K562 (cell line): ENCODE data around the gene SFSWAP. TPM values are rescaled to one million over a fixed set of nuclear protein-coding genes. Genes with fewer than 3 reads are reported as not detected.

Experiments used
- ATAC-seq: fragments of 200-7000 bp; cut with Tn5 transposase; 3 replicates; pipeline ENCODE4 v1.9.1; 2020; ENCODE audit warnings: moderate library complexity
- BruUV-seq: library from RNA; stranded (reverse); fragments of 400-500 nt; replicated peaks from 2 replicates; lab custom pipeline; 2021; lab: Mats Ljungman, UMichigan
- CTCF ChIA-PET: fragments of 300-600 bp; formaldehyde crosslinking; extraction: SDS; loops from one replicate; lab custom pipeline; 2021; ENCODE audit warnings: low intra/inter-chr PET ratio; lab: Yijun Ruan, JAX
- POLR2A ChIA-PET: fragments of 300-600, 350-650 bp; sonication (Branson Sonifier 250); formaldehyde crosslinking; extraction: SDS; loops from one replicate; lab custom pipeline; 2021; ENCODE audit warnings: antibody characterized with exemption, inconsistent platforms; lab: Yijun Ruan, JAX
- DNase-seq, 4 experiments: peaks; one replicate each; pipeline versions ENCODE4 v3.0.0 to v3.0.0-alpha.2; 2011 to 2018; ENCODE audit warnings: low spot score in 3 of 4, mixed read lengths in 3 of 4; ENCODE audit errors: extremely low read depth in 1 of 4
- FAIRE-seq: peaks from 2 replicates; lab custom pipeline; 2011; peaks lifted over from hg19 to GRCh38; lab: Jason Lieb, UNC
- H2AFZ ChIP-seq: 2 replicates; pipeline ENCODE4 v1.6.0; 2011; ENCODE audit warnings: low read depth, low read length, control low read depth, inconsistent platforms
- H3K27ac ChIP-seq: fragments of 200-600 bp; 3 replicates; pipeline ENCODE4 v1.8.0; 2011; ENCODE audit warnings: low read depth, mild to moderate bottlenecking, control low read depth, inconsistent platforms, low read length, moderate library complexity, mixed read lengths; ENCODE audit errors: extremely low read depth
- H3K27me3 ChIP-seq, 2 experiments: fragments of 300-600 bp in 1 of 2; 2 replicates in 1 of 2; 3 replicates in 1 of 2; pipeline versions ENCODE4 v1.6.0 to v1.8.0; 2011; ENCODE audit warnings: inconsistent platforms in 2 of 2, low read length in 2 of 2, mild to moderate bottlenecking in 1 of 2, mixed read lengths in 1 of 2, moderate library complexity in 1 of 2; ENCODE audit not compliant: control insufficient read depth in 2 of 2, insufficient read depth in 2 of 2
- H3K36me3 ChIP-seq: fragments of 300-600 bp; 3 replicates; pipeline ENCODE4 v1.8.0; 2011; ENCODE audit warnings: mild to moderate bottlenecking, low read length, inconsistent platforms; ENCODE audit not compliant: control insufficient read depth, insufficient read depth
- H3K4me1 ChIP-seq, 2 experiments: fragments of 200-600 bp in 1 of 2; replicated peaks in 1 of 2; 2 replicates in 1 of 2; 3 replicates in 1 of 2; pipeline versions ENCODE4 v1.5.1 to v1.8.0; 2011; ENCODE audit warnings: inconsistent platforms in 2 of 2, low read length in 2 of 2, mild to moderate bottlenecking in 1 of 2, mixed read lengths in 1 of 2, moderate library complexity in 1 of 2; ENCODE audit not compliant: control insufficient read depth in 2 of 2, insufficient read depth in 2 of 2
- H3K4me2 ChIP-seq: 2 replicates; pipeline ENCODE4 v1.6.1; 2011; ENCODE audit warnings: low read length, control low read depth, inconsistent platforms, mixed read lengths; ENCODE audit not compliant: insufficient read depth
- H3K4me3 ChIP-seq: fragments of 200-600 bp; sonication (generic), shearing (Covaris generic); 2 replicates; pipeline ENCODE4 v1.5.1; 2016; ENCODE audit warnings: control low read depth, inconsistent platforms
- H3K79me2 ChIP-seq: fragments of 200-600 bp; 3 replicates; pipeline ENCODE4 v1.8.0; 2011; ENCODE audit warnings: low read length, inconsistent platforms; ENCODE audit not compliant: control insufficient read depth, insufficient read depth
- H3K9ac ChIP-seq, 2 experiments: 2 replicates each; pipeline versions ENCODE4 v1.6.0 to v1.6.1; 2011; ENCODE audit warnings: low read depth in 2 of 2, low read length in 2 of 2, control low read depth in 1 of 2, inconsistent platforms in 1 of 2, mild to moderate bottlenecking in 1 of 2, mixed read lengths in 1 of 2; ENCODE audit not compliant: insufficient read depth in 1 of 2
- H3K9me1 ChIP-seq: one replicate; pipeline ENCODE4 v1.6.0; 2011; ENCODE audit warnings: inconsistent platforms, mild to moderate bottlenecking, low read length, moderate library complexity; ENCODE audit not compliant: control insufficient read depth, insufficient read depth
- H3K9me3 ChIP-seq: replicated peaks from 2 replicates; pipeline ENCODE4 v1.5.1; 2011; ENCODE audit warnings: low read depth, low read length, inconsistent platforms; ENCODE audit not compliant: control insufficient read depth, insufficient read depth
- H4K20me1 ChIP-seq: replicated peaks from 2 replicates; pipeline ENCODE4 v1.6.1; 2011; ENCODE audit warnings: low read length, inconsistent platforms, mixed read lengths; ENCODE audit not compliant: control insufficient read depth, insufficient read depth
- CBX1 ChIP-seq: sonication (generic); IDR thresholded peaks from 2 replicates; pipeline ENCODE4 v1.6.1; 2016; ENCODE audit warnings: antibody characterized with exemption, low read depth, mild to moderate bottlenecking
- CHCHD3 ChIP-seq: fragments of 250-450 bp; sonication (Bioruptor Pico); IDR thresholded peaks from 2 replicates; pipeline ENCODE4 v2.1.2; 2022; ENCODE audit warnings: mild to moderate bottlenecking
- CSDE1 ChIP-seq, 2 experiments: fragments of 450-650 bp; IDR thresholded peaks; 2 replicates each; pipeline ENCODE4 v1.6.1; 2016; ENCODE audit warnings: mild to moderate bottlenecking in 1 of 2
- ESRRA ChIP-seq: fragments of 450-650 bp; IDR thresholded peaks from 2 replicates; pipeline ENCODE4 v1.6.1; 2014; ENCODE audit warnings: low read depth, mild to moderate bottlenecking, moderate library complexity, borderline replicate concordance
- ETV6 ChIP-seq, 3 experiments: fragments of 150-350 bp in 1 of 3; sonication (generic) in 1 of 3; formaldehyde crosslinking in 1 of 3; IDR thresholded peaks; 2 replicates each; pipeline versions ENCODE4 v1.6.1 to v1.8.0; 2014 to 2022; ENCODE audit warnings: borderline replicate concordance in 2 of 3, low read depth in 2 of 3, antibody characterized with exemption in 1 of 3, low read length in 1 of 3, mild to moderate bottlenecking in 1 of 3, missing genetic modification reagents in 1 of 3
- HOXB6 ChIP-seq: fragments of 250-450 bp; sonication (Bioruptor Pico); IDR thresholded peaks from 2 replicates; pipeline ENCODE4 v1.5.1; 2022; ENCODE audit warnings: mild to moderate bottlenecking, borderline replicate concordance
- KDM1A ChIP-seq, 2 experiments: fragments of 450-650 bp; IDR thresholded peaks; 2 replicates each; pipeline ENCODE4 v1.6.1; 2016; ENCODE audit warnings: mild to moderate bottlenecking in 2 of 2
- PTTG1 ChIP-seq: fragments of 450-650 bp; IDR thresholded peaks from 2 replicates; pipeline ENCODE4 v1.6.1; 2016; ENCODE audit warnings: low read depth, mild to moderate bottlenecking, missing genetic modification characterization, missing compliant biosample characterization
- RBM25 ChIP-seq: fragments of 200-400 bp; formaldehyde crosslinking; IDR thresholded peaks from 2 replicates; pipeline ENCODE4 v1.6.1; 2018; ENCODE audit warnings: low read length, low read depth, moderate library complexity; ENCODE audit not compliant: severe bottlenecking
- RBM34 ChIP-seq: fragments of 200-400 bp; formaldehyde crosslinking; IDR thresholded peaks from 2 replicates; pipeline ENCODE4 v1.6.1; 2018; ENCODE audit warnings: low read length, borderline replicate concordance; ENCODE audit not compliant: insufficient read depth
- SMARCA5 ChIP-seq: fragments of 450-650 bp; IDR thresholded peaks from 2 replicates; pipeline ENCODE4 v1.6.1; 2016
- SMC3 ChIP-seq: conservative IDR thresholded peaks from 2 replicates; pipeline ENCODE4 v1.6.1; 2011; ENCODE audit warnings: low read depth, low read length, improper control_type of control experiment; ENCODE audit not compliant: insufficient read depth
- TAF1 ChIP-seq: IDR thresholded peaks from 2 replicates; pipeline ENCODE4 v1.6.1; 2011; ENCODE audit warnings: mild to moderate bottlenecking, low read length, moderate library complexity; ENCODE audit not compliant: insufficient read depth, control insufficient read depth, severe bottlenecking; ENCODE audit errors: extremely low read depth
- ZFPM2 ChIP-seq: fragments of 250-450 bp; sonication (Bioruptor Pico); IDR thresholded peaks from 2 replicates; pipeline ENCODE4 v1.5.1; 2022; ENCODE audit warnings: mild to moderate bottlenecking
- ZNF12 ChIP-seq: sonication (generic); formaldehyde crosslinking; IDR thresholded peaks from 2 replicates; pipeline ENCODE4 v1.4.0; 2020; ENCODE audit warnings: mild to moderate bottlenecking, missing genetic modification reagents
- ZNF134 ChIP-seq: fragments of 250-450 bp; sonication (Bioruptor Pico); conservative IDR thresholded peaks from 2 replicates; pipeline ENCODE4 v1.4.0; 2020
- ZNF143 ChIP-seq: sonication (generic); formaldehyde crosslinking; IDR thresholded peaks from 2 replicates; pipeline ENCODE4 v1.9.0; 2022; ENCODE audit warnings: mild to moderate bottlenecking, missing genetic modification reagents
- ZNF232 ChIP-seq: sonication (generic); formaldehyde crosslinking; IDR thresholded peaks from 2 replicates; pipeline ENCODE4 v1.8.0; 2022; ENCODE audit warnings: mild to moderate bottlenecking, missing genetic modification reagents
- ZNF444 ChIP-seq: fragments of 250-450 bp; sonication (Bioruptor Pico); IDR thresholded peaks from 2 replicates; pipeline ENCODE4 v1.4.0; 2020; ENCODE audit warnings: mild to moderate bottlenecking, moderate library complexity
- ZNF780A ChIP-seq: fragments of 250-450 bp; sonication (Bioruptor Pico); IDR thresholded peaks from 2 replicates; pipeline ENCODE4 v1.5.0; 2021; ENCODE audit warnings: mild to moderate bottlenecking
- ZSCAN29 ChIP-seq: fragments of 450-650 bp; IDR thresholded peaks from 2 replicates; pipeline ENCODE4 v1.6.1; 2017
- WGBS: fragments of 100-300 bp; shearing (Covaris generic); methylation state at CpG from one replicate; pipeline ENCODE4 v1.1.6; 2016; ENCODE audit warnings: low coverage, mixed read lengths; ENCODE audit not compliant: insufficient coverage; ENCODE audit errors: missing lambda C conversion rate; 5-methylcytosine and 5-hydroxymethylcytosine counted together
- in situ Hi-C: fragments of 300-500 bp; cut with MboI; formaldehyde crosslinking; loops from 4 replicates; pipeline ENCODE4 v1.15.0; 2018; ENCODE audit warnings: inconsistent platforms, mixed read lengths
- intact Hi-C: fragments of 100-400 bp; cut with micrococcal nuclease; formaldehyde crosslinking; loops from 2 replicates; pipeline ENCODE4 v1.14.2; 2022
- polyA plus RNA-seq, 8 experiments: library from polyadenylated mRNA; depleted of rRNA in 4 of 8; stranded (reverse) in 5 of 8; unstranded in 3 of 8; fragments of >200 nt; fragmentation: Nextera tagmentation in 2 of 8; fragmentation: Illumina TruSeq in 1 of 8; extraction: Ambion mirVana in 2 of 8; extraction: Trizol in 1 of 8; gene quantifications; 2 replicates each; pipeline versions ENCODE4 v1.2.1 to v1.2.3, GENCODE V29; 2011 to 2014; ENCODE audit warnings: inconsistent platforms in 1 of 8, missing spikeins in 1 of 8
- total RNA-seq, 7 experiments: library from RNA; depleted of rRNA in 6 of 7; stranded (reverse); fragments of >200 nt in 6 of 7; fragmentation: Illumina TruSeq in 2 of 7; extraction: Trizol in 2 of 7; gene quantifications; 2 replicates each; pipeline versions ENCODE4 v1.2.1 to v1.2.3, GENCODE V29; 2011 to 2021; ENCODE audit warnings: low replicate concordance in 1 of 7
- TF ChIP-seq, protein P1 (sequence below): conservative IDR thresholded peaks from 2 replicates; pipeline ENCODE4 v1.6.1; 2011; ENCODE audit warnings: low read depth, mild to moderate bottlenecking, low read length; ENCODE audit not compliant: control insufficient read depth
- TF ChIP-seq, protein P2 (sequence below): sonication (generic); formaldehyde crosslinking; IDR thresholded peaks from 2 replicates; pipeline ENCODE4 v1.8.1; 2023; ENCODE audit warnings: mild to moderate bottlenecking, missing genetic modification reagents

Gene SFSWAP
- total and polyA plus RNA-seq, 9 of the 15 experiments (the other 6 are each of a cell fraction or from before 2014, with no cell fraction given), result 2.4 to 60.4 (median 32.6) TPM

DNA sequence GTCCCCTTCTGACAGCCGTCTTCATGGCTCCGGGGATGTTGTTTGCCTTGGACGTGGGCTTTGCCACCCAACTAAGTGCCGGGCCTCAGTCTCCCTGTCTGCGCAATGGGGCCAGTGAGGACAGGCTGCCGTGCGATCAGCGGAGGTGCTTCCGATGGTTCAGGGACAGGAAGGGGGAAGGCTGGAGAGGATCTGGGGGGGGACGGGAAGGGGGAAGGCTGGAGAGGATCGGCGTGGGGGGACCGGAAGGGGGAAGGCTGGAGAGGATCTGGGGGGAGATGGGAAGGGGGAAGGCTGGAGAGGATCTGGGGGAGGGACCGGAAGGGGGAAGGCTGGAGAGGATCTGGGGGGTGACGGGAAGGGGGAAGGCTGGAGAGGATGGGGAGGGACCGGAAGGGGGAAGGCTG lies 120.7 kb downstream of the SFSWAP start:
- H3K9ac ChIP-seq, result no peak overlapping the region
- 46% methylated on average over 7 of the region's 16 CpGs for WGBS
- no peak for TF ChIP-seq ZNF444 (CRISPR knock-in tag)
- no peak for TF ChIP-seq ZNF12 (CRISPR knock-in tag)
- TF ChIP-seq RBM34, result no peak
- TF ChIP-seq RBM25, result peak; percentile 88
- peak; percentile 82; the same call in 1 of the 2 replicates for TF ChIP-seq SMARCA5
- TF ChIP-seq ZNF134 (CRISPR knock-in tag), result no peak
- no peak for TF ChIP-seq HOXB6 (CRISPR knock-in tag)
- TF ChIP-seq ZNF143, result no peak
- no peak for TF ChIP-seq CSDE1 (IDR thresholded peaks at IDR 0.05)
- no peak for TF ChIP-seq ZNF780A (CRISPR knock-in tag)
- no peak for TF ChIP-seq PTTG1 (tag)
- no peak for TF ChIP-seq TAF1
- TF ChIP-seq ESRRA, result no peak
- peak; percentile 70; the same call in 1 of the 2 replicates for TF ChIP-seq CBX1
- TF ChIP-seq ZSCAN29, result no peak
- TF ChIP-seq, protein P1, sequence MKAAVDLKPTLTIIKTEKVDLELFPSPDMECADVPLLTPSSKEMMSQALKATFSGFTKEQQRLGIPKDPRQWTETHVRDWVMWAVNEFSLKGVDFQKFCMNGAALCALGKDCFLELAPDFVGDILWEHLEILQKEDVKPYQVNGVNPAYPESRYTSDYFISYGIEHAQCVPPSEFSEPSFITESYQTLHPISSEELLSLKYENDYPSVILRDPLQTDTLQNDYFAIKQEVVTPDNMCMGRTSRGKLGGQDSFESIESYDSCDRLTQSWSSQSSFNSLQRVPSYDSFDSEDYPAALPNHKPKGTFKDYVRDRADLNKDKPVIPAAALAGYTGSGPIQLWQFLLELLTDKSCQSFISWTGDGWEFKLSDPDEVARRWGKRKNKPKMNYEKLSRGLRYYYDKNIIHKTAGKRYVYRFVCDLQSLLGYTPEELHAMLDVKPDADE, result no peak
- no peak for TF ChIP-seq CHCHD3 (CRISPR knock-in tag)
- TF ChIP-seq SMC3, result no peak
- TF ChIP-seq ETV6 (IDR thresholded peaks at IDR 0.05; ENCODE audit: borderline replicate concordance in 1 of 2, low read depth in 2 of 2, low read length in 1 of 2), result no peak
- no peak for TF ChIP-seq ETV6 (CRISPR knock-in tag; IDR thresholded peaks at IDR 0.05; ENCODE audit: borderline replicate concordance)
- TF ChIP-seq KDM1A (IDR thresholded peaks at IDR 0.05), result peak; percentile 73 to 81
- no peak for TF ChIP-seq ZFPM2
- no peak for TF ChIP-seq ZNF232 (CRISPR knock-in tag)
- TF ChIP-seq, protein P2, sequence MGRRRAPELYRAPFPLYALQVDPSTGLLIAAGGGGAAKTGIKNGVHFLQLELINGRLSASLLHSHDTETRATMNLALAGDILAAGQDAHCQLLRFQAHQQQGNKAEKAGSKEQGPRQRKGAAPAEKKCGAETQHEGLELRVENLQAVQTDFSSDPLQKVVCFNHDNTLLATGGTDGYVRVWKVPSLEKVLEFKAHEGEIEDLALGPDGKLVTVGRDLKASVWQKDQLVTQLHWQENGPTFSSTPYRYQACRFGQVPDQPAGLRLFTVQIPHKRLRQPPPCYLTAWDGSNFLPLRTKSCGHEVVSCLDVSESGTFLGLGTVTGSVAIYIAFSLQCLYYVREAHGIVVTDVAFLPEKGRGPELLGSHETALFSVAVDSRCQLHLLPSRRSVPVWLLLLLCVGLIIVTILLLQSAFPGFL, result no peak

More for the DNA sequence above, 120.7 kb downstream of the SFSWAP start:
- Histone ChIP-seq H3K9me1 (no peaks in the 10 kb centered on the region), H3K9me3 (no peaks in the 10 kb centered on the region), H3K36me3 (no peaks in the 10 kb centered on the region), H3K4me3 (no peak overlapping the region), H3K27me3 (peaks cover 0 to 3% of the 10 kb centered on the region in 2 experiments; a peak in 2 of 5 replicates), H2AFZ (no peak overlapping the region), H3K4me1 (peaks cover 12 to 73% of the 10 kb centered on the region in 2 experiments; a peak in 4 of 5 replicates), H3K79me2 (peaks cover 21% of the 10 kb centered on the region), H3K27ac (no peak overlapping the region), H4K20me1 (peaks cover 24% of the 10 kb centered on the region; the same call in 1 of the 2 replicates), H3K4me2 (peak overlapping the region; percentile 18)
- ChIA-PET POLR2A (interaction anchor here (0.6 kb wide), 1 partner anchor 98 kb away, joined by 3 read pairs; no protein-coding TSS in a partner anchor), CTCF (interaction anchor here (0.5 kb wide), 1 partner anchor 77 kb away, joined by 3 read pairs; no protein-coding TSS in a partner anchor)
- in situ Hi-C loops (loop anchor here (10.0 kb wide), 1 partner anchor 727 kb away; no protein-coding TSS in a partner anchor), intact Hi-C loops (loop anchor here (5.0 to 10.0 kb wide), 3 partner anchors 214 to 1067 kb away; no protein-coding TSS in a partner anchor)
- FAIRE-seq (no peak), DNase-seq (peak in 1 of 4 experiments; percentile 45), ATAC-seq (no peak)
- BruUV-seq, result no TSS peak
